Mononuclear cell (primary cell): Measurements from ENCODE around the gene PPP1R9A. TPM values are rescaled to one million over a fixed set of nuclear protein-coding genes. Genes with fewer than 3 reads are reported as not detected.

Experiments
- H3K27me3 ChIP-seq: 2 replicates; pipeline ENCODE4 v1.6.0; 2011; ENCODE audit warnings: low read length, control low read depth; ENCODE audit not compliant: insufficient read depth
- H3K4me1 ChIP-seq: 2 replicates; pipeline ENCODE4 v1.5.1; 2011; ENCODE audit warnings: mild to moderate bottlenecking, low read length, control low read depth; ENCODE audit not compliant: insufficient read depth
- H3K4me3 ChIP-seq: 2 replicates; pipeline ENCODE4 v1.5.1; 2011; ENCODE audit warnings: mild to moderate bottlenecking, low read length, moderate library complexity
- H3K9me3 ChIP-seq: 2 replicates; pipeline ENCODE4 v1.5.1; 2011; ENCODE audit warnings: low read depth, mild to moderate bottlenecking, control low read depth, low read length
- total RNA-seq: library from RNA; depleted of rRNA; stranded (reverse); fragments of >200 nt; gene quantifications from one replicate; pipeline ENCODE4 v1.2.3, GENCODE V29; 2012

Gene PPP1R9A
- total RNA-seq, 1 donor = 1.6 TPM

GRCh38 chr7:95026421-95027072, 119.2 kb downstream of the PPP1R9A start:
- H3K27me3 ChIP-seq = no peaks in the 10 kb centered on the region
- no peak overlapping the region for H3K4me3 ChIP-seq
- no peaks in the 10 kb centered on the region for H3K4me1 ChIP-seq
- no peaks in the 10 kb centered on the region for H3K9me3 ChIP-seq

DNA sequence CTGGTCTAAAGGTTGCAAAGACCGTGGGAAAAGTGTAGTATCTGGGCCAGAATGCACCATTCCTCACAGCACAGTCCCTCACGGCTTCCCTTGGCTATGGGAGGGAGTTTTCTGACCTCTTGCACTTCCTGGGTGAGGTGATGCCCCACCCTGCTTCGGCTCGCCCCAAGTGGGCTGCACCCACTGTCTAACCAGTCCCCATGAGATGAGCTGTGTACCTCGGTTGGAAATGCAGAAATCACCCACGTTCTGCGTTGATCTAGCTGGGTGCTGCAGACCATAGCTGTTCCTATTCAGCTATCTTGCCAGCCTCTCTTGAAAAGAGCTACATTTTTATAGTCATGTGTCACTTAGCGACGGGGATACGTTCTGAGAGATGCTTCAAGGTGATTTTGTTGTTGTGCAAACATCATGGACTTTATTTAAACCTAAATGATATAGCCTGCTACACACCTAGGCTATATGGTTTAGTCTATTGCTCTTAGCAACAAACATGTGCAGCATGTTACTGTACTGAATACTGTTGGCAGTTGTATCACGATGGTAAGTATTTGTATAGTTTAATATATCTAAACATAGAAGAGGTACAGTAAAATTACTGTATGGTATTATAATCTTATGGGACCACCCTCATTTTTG, 120.0 kb downstream of the PPP1R9A start:
- no peaks in the 10 kb centered on the region for H3K4me1 ChIP-seq
- H3K9me3 ChIP-seq = no peaks in the 10 kb centered on the region
- no peaks in the 10 kb centered on the region for H3K27me3 ChIP-seq
- H3K4me3 ChIP-seq = no peak overlapping the region

GRCh38 chr7:95028683-95029082, 121.3 kb downstream of the PPP1R9A start:
- Histone ChIP-seq H3K27me3 (no peaks in the 10 kb centered on the region), H3K4me3 (no peak overlapping the region), H3K4me1 (no peaks in the 10 kb centered on the region), H3K9me3 (no peaks in the 10 kb centered on the region)

- no peaks in the 10 kb centered on the region for H3K4me1 ChIP-seq
- no peak overlapping the region for H3K4me3 ChIP-seq
- no peaks in the 10 kb centered on the region for H3K27me3 ChIP-seq
- H3K9me3 ChIP-seq = no peaks in the 10 kb centered on the region
These were observed 127.9 kb downstream of the PPP1R9A start for GRCh38 chr7:95035295-95035694.

DNA sequence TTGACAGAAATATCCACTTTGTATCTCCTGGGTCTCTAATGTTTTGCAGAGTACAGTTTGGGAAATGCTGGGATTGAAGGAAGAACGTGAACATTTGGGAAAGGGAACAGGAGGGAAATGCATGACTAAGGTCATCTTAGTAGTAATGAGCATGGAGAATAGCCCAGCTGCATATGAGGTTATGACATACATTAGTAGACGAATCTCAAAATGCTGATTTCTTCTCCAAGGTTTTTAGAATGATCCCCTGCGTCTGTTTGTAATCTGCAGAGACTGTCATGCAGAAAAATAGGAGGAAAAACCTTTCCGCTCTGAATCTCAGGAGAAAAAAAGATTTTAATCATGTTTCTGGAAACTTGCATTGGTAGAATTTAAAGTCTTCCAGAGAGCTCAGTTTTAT, 133.6 kb downstream of the PPP1R9A start:
- Histone ChIP-seq H3K27me3 (no peaks in the 10 kb centered on the region), H3K4me1 (no peaks in the 10 kb centered on the region), H3K4me3 (no peak overlapping the region), H3K9me3 (no peaks in the 10 kb centered on the region)

GRCh38 chr7:95045236-95045923, 138.0 kb downstream of the PPP1R9A start:
- Histone ChIP-seq H3K27me3 (no peaks in the 10 kb centered on the region), H3K4me3 (no peak overlapping the region), H3K4me1 (no peaks in the 10 kb centered on the region), H3K9me3 (no peaks in the 10 kb centered on the region)

DNA sequence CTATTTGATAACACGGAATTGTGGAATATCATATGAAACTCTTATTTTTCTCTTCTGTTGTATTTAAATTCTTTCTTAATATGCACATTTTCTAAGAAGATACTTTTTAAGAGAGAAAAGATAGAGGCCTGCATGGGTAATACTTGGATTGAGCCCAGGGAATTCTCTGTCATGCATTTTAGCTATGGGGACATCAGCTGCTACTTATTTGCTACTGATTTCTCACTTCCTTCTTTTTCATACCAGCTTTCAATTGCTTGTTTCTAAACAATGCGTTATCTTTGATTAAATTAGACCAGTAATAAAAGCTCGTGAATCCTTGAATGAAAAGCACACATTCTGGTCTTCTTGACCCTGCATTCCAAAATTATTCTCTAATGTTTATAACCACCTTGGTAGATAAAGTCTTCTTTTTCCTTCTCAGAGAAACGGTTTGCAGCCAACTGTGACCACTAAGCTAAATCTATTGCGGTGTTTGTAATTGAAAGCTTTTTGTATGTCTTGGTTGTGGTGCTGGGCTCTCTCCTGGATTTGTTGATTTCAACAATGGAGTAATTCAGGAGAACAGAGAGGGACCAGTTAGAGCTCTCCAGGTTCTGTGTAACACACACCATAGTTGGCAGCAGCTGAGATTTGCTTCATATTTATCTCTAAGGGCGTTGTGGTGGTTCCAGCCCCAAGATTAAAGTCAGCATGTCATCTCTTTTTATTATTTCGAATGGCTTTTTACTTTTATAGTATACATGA, 139.3 kb downstream of the PPP1R9A start:
- H3K4me1 ChIP-seq = no peaks in the 10 kb centered on the region
- H3K9me3 ChIP-seq = no peaks in the 10 kb centered on the region
- no peak overlapping the region for H3K4me3 ChIP-seq
- no peaks in the 10 kb centered on the region for H3K27me3 ChIP-seq

DNA sequence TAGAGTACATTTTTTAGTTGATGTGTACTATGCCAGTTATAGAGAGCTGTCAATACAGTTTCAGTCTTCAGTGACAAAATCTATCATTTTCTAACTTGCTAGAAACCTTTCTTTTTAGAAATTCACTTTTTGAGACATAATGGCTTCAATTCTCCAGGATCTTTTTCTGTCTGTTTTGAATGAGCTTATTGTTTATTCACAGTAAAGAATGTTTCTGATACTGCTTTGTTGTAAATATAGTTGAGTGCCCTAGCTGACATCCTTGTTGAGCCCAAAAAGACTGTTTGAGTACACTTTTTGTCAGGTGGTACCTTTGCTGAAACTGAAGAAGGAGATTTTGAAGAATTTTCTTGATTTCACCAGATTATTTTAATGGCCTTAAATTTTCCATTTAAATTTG, 139.9 kb downstream of the PPP1R9A start:
- Histone ChIP-seq H3K4me3 (no peak overlapping the region), H3K4me1 (no peaks in the 10 kb centered on the region), H3K27me3 (no peaks in the 10 kb centered on the region), H3K9me3 (no peaks in the 10 kb centered on the region)

DNA sequence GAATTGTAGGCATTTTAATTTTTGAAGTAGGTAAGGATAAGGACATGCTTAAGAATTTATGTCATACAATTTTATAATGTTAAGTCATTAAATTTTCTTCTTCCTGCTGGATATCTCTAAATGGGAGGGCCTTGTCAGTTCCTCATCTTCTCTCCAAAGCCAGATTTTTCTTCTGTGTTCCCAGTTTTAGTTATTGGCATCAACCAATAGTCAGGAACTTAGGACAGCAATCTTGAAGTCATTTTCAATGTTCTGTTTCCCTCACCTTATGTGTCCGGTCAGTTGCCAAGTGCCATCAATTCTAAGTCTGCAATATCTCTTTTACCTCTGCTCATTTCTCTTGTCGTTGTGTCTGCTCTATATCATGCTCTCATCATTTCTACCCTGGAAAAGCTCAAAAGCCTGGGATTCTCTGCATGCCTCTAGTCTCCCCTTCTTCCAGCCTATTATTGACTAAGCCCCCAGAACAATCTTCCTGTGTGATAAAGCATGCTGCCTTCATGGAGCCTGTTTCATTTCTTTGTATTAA, 145.2 kb downstream of the PPP1R9A start:
- H3K4me1 ChIP-seq = no peaks in the 10 kb centered on the region
- H3K27me3 ChIP-seq = no peaks in the 10 kb centered on the region
- no peaks in the 10 kb centered on the region for H3K9me3 ChIP-seq
- no peak overlapping the region for H3K4me3 ChIP-seq

DNA sequence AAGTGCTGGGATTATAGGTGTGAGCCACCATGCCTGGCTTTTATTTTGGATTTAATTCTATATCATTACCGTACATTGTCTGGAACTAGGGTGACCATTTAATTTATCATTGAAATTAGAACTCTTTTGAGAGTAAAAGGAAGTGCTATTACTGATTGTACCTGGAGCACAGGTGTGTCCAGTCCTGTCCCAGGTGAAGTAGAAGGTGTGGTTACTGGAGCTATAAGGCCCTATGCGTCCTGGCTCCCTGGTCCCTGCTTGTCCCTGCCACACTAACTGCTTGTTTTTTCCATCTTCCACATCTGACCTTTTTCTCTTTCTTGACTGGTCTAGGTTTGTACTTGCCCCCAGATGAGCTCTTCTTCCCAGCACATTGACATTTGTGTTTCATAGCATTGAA, 147.0 kb downstream of the PPP1R9A start:
- Histone ChIP-seq H3K9me3 (no peaks in the 10 kb centered on the region), H3K4me1 (no peaks in the 10 kb centered on the region), H3K4me3 (no peak overlapping the region), H3K27me3 (no peaks in the 10 kb centered on the region)

- H3K4me3 ChIP-seq = no peak overlapping the region
- H3K9me3 ChIP-seq = no peaks in the 10 kb centered on the region
- no peaks in the 10 kb centered on the region for H3K4me1 ChIP-seq
- H3K27me3 ChIP-seq = no peaks in the 10 kb centered on the region
These were observed 147.9 kb downstream of the PPP1R9A start for GRCh38 chr7:95055295-95055694.

DNA sequence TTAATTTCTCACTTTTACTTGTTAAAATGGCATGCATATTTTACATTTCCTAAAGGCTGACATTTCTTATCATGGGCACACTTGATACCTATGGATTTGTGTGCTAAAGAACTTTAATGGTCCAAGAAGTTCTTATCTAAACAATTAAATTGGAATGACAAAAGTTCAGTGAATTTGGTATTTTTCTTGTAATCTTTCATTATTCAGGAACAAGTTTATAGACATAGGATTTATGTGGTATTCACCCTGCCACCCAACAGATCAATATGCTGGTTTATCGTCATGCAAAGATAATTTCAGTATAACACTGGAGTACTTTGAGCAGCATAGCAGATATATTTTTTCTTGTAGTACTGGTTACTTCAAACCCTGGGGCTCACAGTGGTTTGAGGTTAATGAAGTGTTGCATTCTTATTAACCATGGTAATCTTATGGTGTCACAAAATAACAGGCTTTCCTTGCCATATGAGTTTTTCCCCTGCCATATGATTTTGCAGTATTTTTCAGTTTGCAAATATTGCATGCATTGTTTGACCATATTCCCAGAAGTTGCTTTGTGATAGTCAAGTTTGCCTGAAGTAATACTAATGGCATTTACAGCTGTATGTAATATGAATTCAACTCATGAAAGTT, 148.8 kb downstream of the PPP1R9A start:
- Histone ChIP-seq H3K4me1 (no peaks in the 10 kb centered on the region), H3K9me3 (no peaks in the 10 kb centered on the region), H3K4me3 (no peak overlapping the region), H3K27me3 (no peaks in the 10 kb centered on the region)

DNA sequence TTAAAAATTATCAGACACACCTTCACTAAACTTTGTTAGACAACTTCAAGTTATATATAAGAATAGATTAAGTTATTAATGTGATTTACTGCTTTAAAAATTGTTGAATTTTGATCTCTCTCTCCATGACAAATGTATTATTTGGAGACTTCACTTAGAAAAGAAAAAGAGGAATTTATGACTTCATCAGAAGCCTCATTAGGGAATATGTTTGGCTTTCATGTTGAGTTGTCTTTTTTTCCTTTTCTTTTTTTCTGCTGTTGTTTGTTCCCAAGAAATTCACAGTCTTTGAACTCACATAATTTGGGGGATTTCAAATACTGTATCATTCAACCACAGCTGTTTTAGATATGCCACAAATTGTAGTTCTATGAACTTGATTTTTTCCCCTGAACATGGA, 149.5 kb downstream of the PPP1R9A start:
- no peak overlapping the region for H3K4me3 ChIP-seq
- H3K4me1 ChIP-seq = no peaks in the 10 kb centered on the region
- H3K27me3 ChIP-seq = no peaks in the 10 kb centered on the region
- H3K9me3 ChIP-seq = no peaks in the 10 kb centered on the region

- H3K4me3 ChIP-seq = no peak overlapping the region
- H3K4me1 ChIP-seq = no peaks in the 10 kb centered on the region
- no peaks in the 10 kb centered on the region for H3K9me3 ChIP-seq
- H3K27me3 ChIP-seq = no peaks in the 10 kb centered on the region
These were observed 152.5 kb downstream of the PPP1R9A start for GRCh38 chr7:95059842-95060313.
